ENCODE measurements around the gene MKNK2.
A peak's percentile ranks its signal among the peaks of the same experiment; 100 is the strongest.

- TF ChIP-seq CTCF (IDR thresholded peaks at IDR 0.05 in 2 of 3, conservative IDR thresholded peaks at IDR 0.05 in 1 of 3; ENCODE audit: borderline replicate concordance in 1 of 3, insufficient read depth in 1 of 3, low read depth in 2 of 3, low read length in 2 of 3) (no peak), MAX (IDR thresholded peaks at IDR 0.05) (no peak), ELF1 (IDR thresholded peaks at IDR 0.05; ENCODE audit: borderline replicate concordance, low read depth) (no peak), POLR2AphosphoS5 (IDR thresholded peaks at IDR 0.05; ENCODE audit: low read depth, low read length) (peak; percentile 13; the same call in 1 of the 2 replicates)
Observed at GRCh38 chr19:2060884-2061494, 9.9 kb upstream of the MKNK2 start.
